Left ventricle myocardium inferior (tissue), 1 donor: ENCODE results near the gene PIP5K1C. TPM values are rescaled to one million over a fixed set of nuclear protein-coding genes. Genes with fewer than 3 reads are reported as not detected.
A peak's percentile ranks its signal among the peaks of the same experiment; 100 is the strongest.

Experiments used
- DNase-seq: peaks from one replicate; pipeline ENCODE4 v3.0.0-alpha.2; 2020
- H3K27ac ChIP-seq: fragments of 200-600 bp; replicated peaks from 2 replicates; pipeline ENCODE4 v1.8.0; 2021
- H3K27me3 ChIP-seq: fragments of 200-600 bp; 2 replicates; pipeline ENCODE4 v1.8.0; 2021; ENCODE audit warnings: low read depth
- H3K36me3 ChIP-seq: fragments of 200-600 bp; 2 replicates; pipeline ENCODE4 v1.8.0; 2021
- H3K4me1 ChIP-seq: fragments of 200-600 bp; 2 replicates; pipeline ENCODE4 v1.8.0; 2021
- H3K4me3 ChIP-seq: fragments of 200-600 bp; 2 replicates; pipeline ENCODE4 v1.8.0; 2021; ENCODE audit warnings: mild to moderate bottlenecking, moderate library complexity
- H3K9me3 ChIP-seq: fragments of 200-600 bp; replicated peaks from 2 replicates; pipeline ENCODE4 v1.8.0; 2021
- CTCF ChIP-seq: fragments of 200-600 bp; IDR thresholded peaks from 2 replicates; pipeline ENCODE4 v1.8.0; 2021; ENCODE audit warnings: antibody characterized with exemption, mild to moderate bottlenecking, borderline replicate concordance
- intact Hi-C: fragments of 100-400 bp; cut with micrococcal nuclease; formaldehyde crosslinking; loops from one replicate; pipeline ENCODE4 v1.11.0; 2022
- total RNA-seq: library from RNA; stranded (reverse); fragmentation: NEBNext Ultra II Directional; extraction: Animal tissue kit (Norgen Biotek cat#: 25700); gene quantifications from one replicate; pipeline ENCODE4 v1.2.1, GENCODE V29; 2021
- donor health status: DM: no; HTN: yes; CAD: no; lungs with severe emphysema.

Gene PIP5K1C
- total RNA-seq, 1 donor from 2014 or later: 31.6 TPM

GRCh38 chr19:3661284-3662238 lies 38.7 kb downstream of the PIP5K1C start:
- intact Hi-C loops: no loop called here
- Histone ChIP-seq H3K4me1 (peaks cover 22% of the 10 kb centered on the region), H3K36me3 (peaks cover 85% of the 10 kb centered on the region), H3K27me3 (no peaks in the 10 kb centered on the region), H3K9me3 (no peaks in the 10 kb centered on the region), H3K4me3 (no peak overlapping the region), H3K27ac (peak overlapping the region; percentile 9)
- DNase-seq: no peak
- TF ChIP-seq CTCF: no peak

GRCh38 chr19:3660493-3661219 lies 39.6 kb downstream of the PIP5K1C start:
- H3K27ac ChIP-seq: peak overlapping the region; percentile 9
- H3K36me3 ChIP-seq: peaks cover 87% of the 10 kb centered on the region
- no peaks in the 10 kb centered on the region for H3K9me3 ChIP-seq
- intact Hi-C loops: no loop called here
- no peak overlapping the region for H3K4me3 ChIP-seq
- DNase-seq: no peak
- TF ChIP-seq CTCF: no peak
- peaks cover 13% of the 10 kb centered on the region for H3K4me1 ChIP-seq
- H3K27me3 ChIP-seq: no peaks in the 10 kb centered on the region

GRCh38 chr19:3659746-3660112 lies 40.5 kb downstream of the PIP5K1C start:
- no peak overlapping the region for H3K4me3 ChIP-seq
- H3K27ac ChIP-seq: no peak overlapping the region
- peaks cover 8% of the 10 kb centered on the region for H3K4me1 ChIP-seq
- H3K27me3 ChIP-seq: no peaks in the 10 kb centered on the region
- no peak for DNase-seq
- intact Hi-C loops: no loop called here
- no peak for TF ChIP-seq CTCF
- H3K9me3 ChIP-seq: no peaks in the 10 kb centered on the region
- peaks cover 86% of the 10 kb centered on the region for H3K36me3 ChIP-seq

GRCh38 chr19:3658870-3659745 lies 41.2 kb downstream of the PIP5K1C start:
- no peak for DNase-seq
- no peak for TF ChIP-seq CTCF
- intact Hi-C loops: no loop called here

More at GRCh38 chr19:3658870-3659745, 41.2 kb downstream of the PIP5K1C start:
- Histone ChIP-seq H3K9me3 (no peaks in the 10 kb centered on the region), H3K27me3 (no peaks in the 10 kb centered on the region), H3K4me3 (no peak overlapping the region), H3K27ac (no peak overlapping the region), H3K36me3 (peaks cover 84% of the 10 kb centered on the region), H3K4me1 (peaks cover 8% of the 10 kb centered on the region)
